HG03354 (cell line): ENCODE results near the gene NHLH1.

Source experiments
- ATAC-seq: cut with Tn5 transposase; IDR thresholded peaks from one replicate; pipeline ENCODE4 v1.9.1; 2021; ENCODE audit warnings: mild to moderate bottlenecking; ENCODE audit not compliant: unreplicated experiment, poor library complexity, severe bottlenecking

NHLH1 gene

GRCh38 chr1:160407839-160408801, 41.2 kb downstream of the NHLH1 start:
- ATAC-seq: no peak

- no peak for ATAC-seq
These were observed 42.0 kb downstream of the NHLH1 start for GRCh38 chr1:160408864-160409263.

- ATAC-seq: no peak
These were observed 42.6 kb downstream of the NHLH1 start for GRCh38 chr1:160409486-160409885.

- ATAC-seq: no peak
These were observed 43.6 kb downstream of the NHLH1 start for GRCh38 chr1:160410406-160411005.

- ATAC-seq: no peak
These were observed 44.6 kb downstream of the NHLH1 start for GRCh38 chr1:160411271-160412027.

- ATAC-seq: no peak
These were observed 45.1 kb downstream of the NHLH1 start for GRCh38 chr1:160412028-160412362.

- no peak for ATAC-seq
These were observed 46.8 kb downstream of the NHLH1 start for GRCh38 chr1:160413716-160414115.

- no peak for ATAC-seq
These were observed 48.0 kb downstream of the NHLH1 start for GRCh38 chr1:160414881-160415280.

- no peak for ATAC-seq
These were observed 48.9 kb downstream of the NHLH1 start for GRCh38 chr1:160415696-160416290.

- ATAC-seq: no peak
These were observed 49.5 kb downstream of the NHLH1 start for GRCh38 chr1:160416369-160416768.

- ATAC-seq: no peak
These were observed 51.6 kb downstream of the NHLH1 start for GRCh38 chr1:160418483-160418882.

- no peak for ATAC-seq
These were observed 52.4 kb downstream of the NHLH1 start for GRCh38 chr1:160419150-160419837.

GRCh38 chr1:160419838-160420169, 52.9 kb downstream of the NHLH1 start:
- ATAC-seq: no peak

- ATAC-seq: no peak
These were observed 54.3 kb downstream of the NHLH1 start for GRCh38 chr1:160420881-160421842.

GRCh38 chr1:160421881-160422280, 55.0 kb downstream of the NHLH1 start:
- ATAC-seq: no peak
